ENCODE measurements around the gene DACT3. TPM values are rescaled to one million over a fixed set of nuclear protein-coding genes. Genes with fewer than 3 reads are reported as not detected.

DACT3 gene
- total RNA-seq, 1 donor from 2014 or later, result 10.0 TPM

DNA sequence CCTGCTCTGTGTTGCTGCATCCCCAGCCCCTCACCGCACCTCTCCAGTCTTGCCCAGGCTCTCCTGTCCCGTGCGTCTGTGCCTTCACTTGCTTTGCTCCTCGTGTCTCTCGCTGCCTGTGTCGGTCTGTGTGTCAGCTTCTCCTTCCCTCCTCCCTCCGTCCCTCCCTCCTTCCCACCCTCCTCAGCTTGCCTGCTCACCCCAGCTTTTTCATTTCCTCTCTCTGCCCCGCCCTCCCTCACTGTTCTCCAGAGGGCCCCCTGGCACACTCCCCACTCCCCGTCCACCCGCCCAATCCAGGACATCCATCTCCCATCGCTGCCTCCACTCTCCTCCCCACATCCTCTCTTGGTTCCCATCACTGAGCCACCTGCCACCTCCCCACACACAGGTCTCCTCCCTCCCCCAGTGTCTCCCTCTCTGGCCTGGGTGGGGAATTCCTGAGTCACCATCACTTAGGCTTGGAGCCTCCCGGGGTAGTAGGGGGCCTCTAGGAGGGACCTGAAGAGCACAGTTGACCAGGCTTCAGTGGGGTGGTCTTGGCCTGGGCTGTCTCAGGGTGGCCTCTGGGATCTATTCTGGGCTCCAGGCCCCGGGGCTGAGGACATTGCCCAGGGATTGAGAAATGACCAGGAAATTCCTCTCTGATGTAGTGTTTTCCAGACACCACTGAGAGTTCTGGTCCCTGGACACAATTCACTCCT is 35.9 kb downstream of the DACT3 start, which contains the start of gene PTGIR:
Gene PTGIR, minus strand, starts transcription at position 132 of the 704 bp plus-strand sequence. CDS start 864 bp downstream, outside the sequence.
- peaks cover 36% of the 10 kb centered on the region for H3K4me1 ChIP-seq
- peak within 1 kb of the TSS; percentile 43 for H3K4me3 ChIP-seq
- DNase-seq (no peak), ATAC-seq (peak; percentile 59)
- no peaks in the 10 kb centered on the region for H3K36me3 ChIP-seq
- TF ChIP-seq, protein P1, sequence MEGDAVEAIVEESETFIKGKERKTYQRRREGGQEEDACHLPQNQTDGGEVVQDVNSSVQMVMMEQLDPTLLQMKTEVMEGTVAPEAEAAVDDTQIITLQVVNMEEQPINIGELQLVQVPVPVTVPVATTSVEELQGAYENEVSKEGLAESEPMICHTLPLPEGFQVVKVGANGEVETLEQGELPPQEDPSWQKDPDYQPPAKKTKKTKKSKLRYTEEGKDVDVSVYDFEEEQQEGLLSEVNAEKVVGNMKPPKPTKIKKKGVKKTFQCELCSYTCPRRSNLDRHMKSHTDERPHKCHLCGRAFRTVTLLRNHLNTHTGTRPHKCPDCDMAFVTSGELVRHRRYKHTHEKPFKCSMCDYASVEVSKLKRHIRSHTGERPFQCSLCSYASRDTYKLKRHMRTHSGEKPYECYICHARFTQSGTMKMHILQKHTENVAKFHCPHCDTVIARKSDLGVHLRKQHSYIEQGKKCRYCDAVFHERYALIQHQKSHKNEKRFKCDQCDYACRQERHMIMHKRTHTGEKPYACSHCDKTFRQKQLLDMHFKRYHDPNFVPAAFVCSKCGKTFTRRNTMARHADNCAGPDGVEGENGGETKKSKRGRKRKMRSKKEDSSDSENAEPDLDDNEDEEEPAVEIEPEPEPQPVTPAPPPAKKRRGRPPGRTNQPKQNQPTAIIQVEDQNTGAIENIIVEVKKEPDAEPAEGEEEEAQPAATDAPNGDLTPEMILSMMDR (IDR thresholded peaks at IDR 0.05), result no peak
- intact Hi-C loops (cut with DNase I), result no loop called here
- H3K9me3 ChIP-seq, result no peaks in the 10 kb centered on the region
- no peaks in the 10 kb centered on the region for H3K27me3 ChIP-seq
- H3K27ac ChIP-seq, result peak within 1 kb of the TSS; percentile 76

DNA sequence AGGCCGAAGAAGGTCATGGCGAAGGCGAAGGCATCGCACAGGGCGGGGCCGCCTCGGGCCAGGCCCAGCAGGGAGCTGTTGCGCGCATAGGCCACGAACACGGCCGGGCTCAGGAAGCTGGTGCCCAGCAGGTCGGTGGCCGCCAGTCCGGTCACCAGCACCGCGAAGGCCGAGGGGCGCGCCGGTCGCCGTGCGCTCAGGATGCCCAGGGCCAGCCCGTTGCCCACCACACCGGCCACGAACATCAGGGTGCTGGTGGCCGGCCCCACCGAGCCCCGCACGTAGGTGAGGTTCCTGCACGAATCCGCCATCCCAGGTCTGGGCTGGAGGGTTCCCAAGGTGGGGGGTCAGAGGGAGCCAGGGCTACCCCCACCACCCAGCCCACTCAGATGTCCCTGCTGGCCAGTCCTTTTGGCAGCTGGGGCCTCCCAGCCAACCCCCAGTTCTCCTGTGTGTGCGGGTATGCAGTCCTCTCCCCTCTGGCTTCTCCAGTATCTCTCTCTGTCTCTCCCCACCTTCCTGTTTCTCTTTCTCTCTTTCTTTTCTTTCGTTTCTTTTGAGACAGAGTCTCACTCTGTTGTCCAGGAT is 37.0 kb downstream of the DACT3 start:
- H3K27me3 ChIP-seq, result no peaks in the 10 kb centered on the region
- H3K9me3 ChIP-seq, result no peaks in the 10 kb centered on the region
- intact Hi-C loops (cut with DNase I), result no loop called here
- peaks cover 38% of the 10 kb centered on the region for H3K4me1 ChIP-seq
- no peak for DNase-seq
- TF ChIP-seq, protein P1 (IDR thresholded peaks at IDR 0.05), result no peak
- H3K4me3 ChIP-seq, result peak overlapping the region; percentile 43
- H3K27ac ChIP-seq, result peak overlapping the region; percentile 76
- ATAC-seq, result no peak
- H3K36me3 ChIP-seq, result no peaks in the 10 kb centered on the region

DNA sequence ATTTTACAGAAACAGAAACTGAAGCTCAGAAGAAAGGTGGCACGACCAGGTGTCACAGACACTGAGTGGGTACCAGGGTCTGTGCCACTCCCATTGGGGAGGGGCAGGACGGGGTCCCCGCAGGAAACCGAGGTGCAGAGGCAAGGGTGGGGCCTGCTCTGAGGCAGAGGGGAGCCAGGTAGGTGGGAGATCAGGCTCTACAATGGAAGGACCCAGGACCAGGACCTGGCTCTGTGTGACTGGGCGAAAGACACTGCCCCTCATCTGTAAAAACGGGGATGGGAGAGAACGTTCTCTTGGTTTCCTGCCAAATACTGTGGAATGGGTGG is 38.9 kb downstream of the DACT3 start:
- no peaks in the 10 kb centered on the region for H3K9me3 ChIP-seq
- H3K4me1 ChIP-seq, result peaks cover 47% of the 10 kb centered on the region
- H3K27ac ChIP-seq, result peak overlapping the region; percentile 60
- ATAC-seq (no peak), DNase-seq (no peak)
- no peaks in the 10 kb centered on the region for H3K27me3 ChIP-seq
- TF ChIP-seq, protein P1 (IDR thresholded peaks at IDR 0.05), result no peak
- peak overlapping the region; percentile 43 for H3K4me3 ChIP-seq
- H3K36me3 ChIP-seq, result no peaks in the 10 kb centered on the region
- intact Hi-C loops (cut with DNase I), result no loop called here

DNA sequence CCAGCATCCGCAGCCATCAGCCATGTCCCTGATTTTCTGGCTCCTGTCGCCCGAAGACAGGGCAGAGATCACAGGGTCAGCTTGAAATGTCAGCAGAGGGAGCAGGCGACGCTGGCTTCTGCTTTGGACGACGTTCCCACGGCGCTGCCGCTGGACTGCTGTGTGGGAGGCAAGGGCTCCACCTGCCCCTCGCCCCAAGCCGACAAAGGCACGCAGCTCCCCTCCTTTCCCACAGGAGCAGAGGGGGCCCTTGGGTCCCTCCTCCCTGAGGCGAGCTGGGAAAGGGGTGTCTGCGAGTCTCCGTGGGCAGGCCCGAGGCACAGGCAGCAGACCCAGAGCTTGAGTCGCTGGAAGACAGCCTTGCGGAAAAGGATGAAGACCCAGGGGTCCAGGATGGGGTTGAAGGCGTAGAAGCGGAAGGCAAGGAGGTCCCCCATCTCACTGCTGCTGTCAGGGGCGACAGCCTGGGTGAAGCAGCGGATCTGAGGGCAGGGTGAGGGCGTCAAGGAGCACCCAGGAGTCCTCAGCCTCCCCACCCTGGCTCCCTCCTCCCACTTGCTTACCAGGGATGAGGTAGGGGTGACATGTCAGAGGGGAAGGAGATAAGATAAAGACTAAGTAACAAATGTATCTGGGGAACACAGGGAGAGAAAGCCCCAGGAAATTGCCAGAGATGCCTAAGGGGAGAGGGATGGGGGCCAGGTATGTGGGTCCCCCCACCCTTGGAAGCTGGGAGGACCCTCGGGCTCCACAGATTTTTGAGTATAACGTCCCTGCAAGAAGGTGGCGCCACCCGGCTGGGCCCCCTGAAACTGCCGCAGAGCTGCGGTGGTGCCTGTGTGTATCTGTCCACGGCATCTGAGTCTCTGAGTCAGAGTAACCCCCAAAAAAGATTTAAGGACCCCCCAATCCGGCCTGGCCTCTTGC is 39.5 kb downstream of the DACT3 start:
- Histone ChIP-seq H3K4me1 (peaks cover 49% of the 10 kb centered on the region), H3K27ac (peak overlapping the region; percentile 60), H3K9me3 (no peaks in the 10 kb centered on the region), H3K27me3 (no peaks in the 10 kb centered on the region), H3K4me3 (peak overlapping the region; percentile 43), H3K36me3 (no peaks in the 10 kb centered on the region)
- TF ChIP-seq, protein P1 (IDR thresholded peaks at IDR 0.05), result peak; percentile 9
- intact Hi-C loops (cut with DNase I), result no loop called here
- DNase-seq (no peak), ATAC-seq (no peak)

DNA sequence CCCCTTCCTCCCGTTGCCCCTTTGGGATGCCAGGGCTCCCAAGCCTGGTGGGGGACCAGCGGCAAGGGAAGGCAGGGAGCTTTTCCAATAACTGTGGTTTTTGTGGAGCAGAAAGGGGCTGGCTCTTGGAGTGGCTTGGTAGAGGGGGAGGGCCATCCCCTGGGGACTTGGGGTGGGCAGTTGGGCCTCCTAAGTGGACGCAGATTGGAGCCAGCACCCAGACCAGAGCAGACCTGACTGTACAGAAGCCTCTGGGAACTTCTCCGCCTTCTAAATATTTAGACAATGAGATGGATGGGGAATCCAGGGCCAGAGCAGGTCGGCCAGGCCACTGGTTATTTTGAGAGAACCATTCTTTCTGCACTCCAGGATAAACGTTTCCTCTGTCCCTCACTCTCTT is 40.3 kb downstream of the DACT3 start:
- no peak for ATAC-seq
- H3K27ac ChIP-seq, result peak overlapping the region; percentile 60

More for the DNA sequence above, 40.3 kb downstream of the DACT3 start:
- DNase-seq, result no peak
- TF ChIP-seq, protein P1 (IDR thresholded peaks at IDR 0.05), result no peak
- intact Hi-C loops (cut with DNase I), result no loop called here
- peaks cover 43% of the 10 kb centered on the region for H3K4me1 ChIP-seq
- H3K9me3 ChIP-seq, result no peaks in the 10 kb centered on the region
- H3K4me3 ChIP-seq, result peak overlapping the region; percentile 43
- H3K27me3 ChIP-seq, result no peaks in the 10 kb centered on the region
- H3K36me3 ChIP-seq, result no peaks in the 10 kb centered on the region

All from upper lobe of right lung (tissue), 1 donor.